Thymus (tissue), 11 donors: ENCODE results near the gene RIPK3. TPM values are rescaled to one million over a fixed set of nuclear protein-coding genes. Genes with fewer than 3 reads are reported as not detected.

Source experiments
- DNase-seq, 9 donors: peaks; one replicate each; pipeline ENCODE4 v3.0.0-alpha.2; 2013; ENCODE audit warnings: low spot score in 9 of 9, low read depth in 6 of 9, missing footprints in 1 of 9
- H3K27ac ChIP-seq, 2 donors: one replicate each; pipeline ENCODE4 v1.5.1; 2013; ENCODE audit warnings: control low read depth in 1 of 2, low read depth in 1 of 2, low read length in 1 of 2, mild to moderate bottlenecking in 1 of 2, moderate library complexity in 1 of 2
- H3K27me3 ChIP-seq, 2 donors: one replicate each; pipeline ENCODE4 v1.5.1; 2013; ENCODE audit warnings: low read length in 1 of 2; ENCODE audit not compliant: control insufficient read depth in 2 of 2, insufficient read depth in 1 of 2
- H3K36me3 ChIP-seq, 2 donors: one replicate each; pipeline ENCODE4 v1.5.1; 2013; ENCODE audit warnings: low read length in 1 of 2, mild to moderate bottlenecking in 1 of 2, moderate library complexity in 1 of 2; ENCODE audit not compliant: control insufficient read depth in 2 of 2, insufficient read depth in 2 of 2
- H3K4me1 ChIP-seq, 2 donors: one replicate each; pipeline ENCODE4 v1.5.1; 2013; ENCODE audit warnings: low read length in 2 of 2; ENCODE audit not compliant: control insufficient read depth in 2 of 2, insufficient read depth in 2 of 2
- H3K4me3 ChIP-seq, 2 donors: one replicate each; pipeline ENCODE4 v1.5.1; 2013; ENCODE audit warnings: low read length in 2 of 2, control low read depth in 1 of 2, mild to moderate bottlenecking in 1 of 2
- H3K9me3 ChIP-seq, 2 donors: one replicate each; pipeline ENCODE4 v1.5.1; 2013; ENCODE audit warnings: low read length in 1 of 2, mild to moderate bottlenecking in 1 of 2; ENCODE audit not compliant: control insufficient read depth in 2 of 2, insufficient read depth in 1 of 2
- WGBS: extraction: QIAGEN DNeasy Blood & Tissue Kit; methylation state at CpG from one replicate; pipeline ENCODE4 v1.1.7; 2013; 5-methylcytosine and 5-hydroxymethylcytosine counted together
- polyA plus RNA-seq: library from polyadenylated mRNA; stranded (reverse); fragments of 200-250 nt; gene quantifications from one replicate; pipeline ENCODE4 v1.2.3, GENCODE V29; 2013
- total RNA-seq: library from RNA; stranded (reverse); fragments of 120-200 nt; gene quantifications from one replicate; pipeline ENCODE4 v1.2.4, GENCODE V29; 2013
- donor health status: healthy.

The RIPK3 gene
- total and polyA plus RNA-seq, 2 donors = 10.9 to 15.2 TPM

GRCh38 chr14:24381363-24382063, 41.7 kb upstream of the RIPK3 start:
- DNase-seq = no peak
- WGBS = 94% methylated on average over 8 of the region's 8 CpGs
- Histone ChIP-seq H3K9me3 (no peaks in the 10 kb centered on the region), H3K36me3 (no peaks in the 10 kb centered on the region), H3K4me3 (no peak overlapping the region), H3K27me3 (no peaks in the 10 kb centered on the region), H3K4me1 (peaks cover 0 to 17% of the 10 kb centered on the region in 2 donors), H3K27ac (no peak overlapping the region)

DNA sequence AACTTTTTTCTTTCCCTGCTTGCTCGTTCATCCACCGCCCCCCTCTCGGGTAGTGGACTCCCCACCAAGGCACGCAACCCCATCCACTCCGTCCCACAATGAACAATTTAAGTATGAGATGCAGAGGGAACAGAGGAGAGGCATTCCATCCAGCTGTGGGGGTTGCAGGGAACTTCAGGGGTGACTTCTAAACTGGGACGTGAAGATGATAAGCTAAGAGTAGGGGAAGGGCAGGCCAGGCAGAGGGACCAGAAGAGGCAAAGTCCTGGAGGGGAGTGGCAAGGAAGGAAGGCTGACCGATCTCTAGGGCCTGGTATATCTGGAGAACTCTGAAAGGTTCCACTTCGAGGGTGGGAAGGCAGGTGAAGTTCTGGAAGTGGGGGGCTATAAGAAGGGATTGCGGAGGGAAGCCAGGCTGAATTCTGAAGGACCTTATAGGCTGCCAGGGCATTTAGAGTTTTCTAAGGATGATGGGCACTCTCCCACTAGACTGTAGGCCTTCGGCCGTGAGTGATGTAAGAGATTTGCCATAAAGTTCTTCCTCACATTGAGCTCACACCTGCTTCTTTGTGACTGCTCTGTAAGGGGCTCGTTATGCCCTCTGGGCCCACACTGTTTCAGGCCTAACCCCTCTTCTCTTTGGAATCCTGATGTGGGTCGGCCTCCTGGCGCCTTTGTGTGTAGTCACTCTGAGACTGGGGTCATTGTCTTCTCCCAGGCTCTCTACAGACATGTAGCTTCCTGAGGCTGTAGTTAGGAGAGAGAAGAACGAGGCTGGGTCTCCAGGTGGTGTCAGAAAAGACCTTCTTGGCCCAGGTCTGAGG, 40.3 kb upstream of the RIPK3 start:
- peaks cover 0 to 23% of the 10 kb centered on the region in 2 donors for H3K4me1 ChIP-seq
- no peaks in the 10 kb centered on the region for H3K27me3 ChIP-seq
- no peaks in the 10 kb centered on the region for H3K9me3 ChIP-seq
- H3K36me3 ChIP-seq = peaks cover 0 to 2% of the 10 kb centered on the region in 2 donors
- no peak overlapping the region for H3K27ac ChIP-seq
- no peak for DNase-seq
- 91% methylated on average over 15 of the region's 15 CpGs for WGBS
- H3K4me3 ChIP-seq = no peak overlapping the region

DNA sequence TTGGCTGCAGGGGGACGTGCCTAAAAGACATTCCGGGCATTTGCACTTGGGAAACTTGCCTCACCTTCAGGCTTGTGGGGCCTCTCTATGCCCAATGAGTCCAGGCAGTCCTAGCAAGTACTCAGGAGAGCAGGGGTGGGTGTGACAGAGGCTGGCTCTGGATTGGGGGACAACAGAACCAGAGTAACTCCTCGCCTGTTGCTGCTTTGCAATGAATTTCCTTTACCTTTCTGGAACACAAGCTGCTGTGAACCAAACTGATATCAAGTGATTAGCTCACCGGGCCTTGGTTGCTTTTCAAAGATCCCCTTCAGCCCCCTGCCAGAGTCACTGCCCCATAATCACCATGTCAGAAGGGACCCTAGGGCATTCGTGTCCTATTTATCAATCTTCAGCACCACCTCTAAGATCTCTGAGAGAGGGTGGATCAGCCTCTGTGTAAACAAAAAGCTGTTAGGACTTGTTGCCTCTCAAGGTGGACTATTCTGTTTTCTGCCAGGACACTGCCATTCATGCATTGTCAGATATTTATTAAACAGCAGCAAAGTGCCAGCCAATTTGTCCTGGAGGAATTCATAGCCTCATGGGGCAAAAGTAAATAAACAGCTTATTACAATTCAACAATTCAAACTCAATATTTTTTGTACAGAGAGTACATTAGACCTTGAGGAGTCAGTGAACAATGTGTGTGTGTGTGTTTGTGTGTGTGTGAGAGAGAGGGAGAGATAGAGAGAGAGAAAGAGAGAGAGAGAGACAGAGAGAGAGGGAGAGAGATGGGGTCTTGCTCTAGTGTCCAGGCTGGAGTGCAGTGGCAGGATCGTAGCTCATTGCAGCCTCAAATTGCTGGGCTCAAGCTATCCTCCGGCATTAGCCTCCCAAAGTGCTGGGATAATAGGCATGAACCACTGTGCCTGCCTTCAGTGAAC, 39.5 kb upstream of the RIPK3 start:
- H3K4me3 ChIP-seq = no peak overlapping the region
- 94% methylated on average over 7 of the region's 7 CpGs for WGBS
- DNase-seq = no peak
- H3K27ac ChIP-seq = no peak overlapping the region
- H3K4me1 ChIP-seq = peaks cover 0 to 23% of the 10 kb centered on the region in 2 donors
- H3K9me3 ChIP-seq = no peaks in the 10 kb centered on the region
- H3K36me3 ChIP-seq = peaks cover 0 to 2% of the 10 kb centered on the region in 2 donors
- no peaks in the 10 kb centered on the region for H3K27me3 ChIP-seq

- Histone ChIP-seq H3K36me3 (peaks cover 0 to 2% of the 10 kb centered on the region in 2 donors), H3K4me1 (peaks cover 0 to 23% of the 10 kb centered on the region in 2 donors), H3K4me3 (no peak overlapping the region), H3K27ac (no peak overlapping the region), H3K9me3 (no peaks in the 10 kb centered on the region), H3K27me3 (no peaks in the 10 kb centered on the region)
- no peak for DNase-seq
- 98% methylated on average over 3 of the region's 3 CpGs for WGBS
Observed at GRCh38 chr14:24378327-24378726, 38.5 kb upstream of the RIPK3 start.

DNA sequence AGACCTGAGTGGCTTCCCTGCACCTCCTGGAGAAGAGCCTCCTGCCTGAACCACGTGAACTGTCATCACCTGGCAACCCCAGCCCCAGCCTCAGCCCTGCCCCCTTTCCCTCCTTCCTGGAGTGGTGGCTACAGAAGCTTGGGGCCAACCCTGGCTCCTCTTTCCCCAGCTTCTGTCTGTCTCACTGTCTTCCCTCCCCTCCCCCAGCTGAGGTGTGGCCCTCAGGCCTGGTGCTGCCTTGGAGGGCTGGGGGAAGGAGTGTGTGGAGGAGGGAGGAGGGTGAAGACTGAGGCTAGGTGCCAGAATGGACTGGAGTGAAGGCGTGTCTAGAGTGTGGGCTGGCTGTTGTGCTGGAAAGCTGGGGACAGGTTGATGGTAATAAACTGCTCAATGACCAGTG, 37.9 kb upstream of the RIPK3 start:
- H3K9me3 ChIP-seq = no peaks in the 10 kb centered on the region
- H3K27ac ChIP-seq = no peak overlapping the region
- peaks cover 0 to 23% of the 10 kb centered on the region in 2 donors for H3K4me1 ChIP-seq
- no peaks in the 10 kb centered on the region for H3K27me3 ChIP-seq
- 48% methylated on average over 2 of the region's 2 CpGs for WGBS
- peaks cover 0 to 2% of the 10 kb centered on the region in 2 donors for H3K36me3 ChIP-seq
- H3K4me3 ChIP-seq = no peak overlapping the region
- peak in 5 of 9 donors; percentile 19 to 58 (median 33) for DNase-seq

- Histone ChIP-seq H3K27ac (no peak overlapping the region), H3K9me3 (no peaks in the 10 kb centered on the region), H3K27me3 (no peaks in the 10 kb centered on the region), H3K4me3 (no peak overlapping the region), H3K4me1 (peaks cover 0 to 23% of the 10 kb centered on the region in 2 donors), H3K36me3 (peaks cover 0 to 2% of the 10 kb centered on the region in 2 donors)
- WGBS = 79% methylated on average over 7 of the region's 7 CpGs
- DNase-seq = no peak
Observed at GRCh38 chr14:24377126-24377525, 37.3 kb upstream of the RIPK3 start.

GRCh38 chr14:24376448-24377070, 36.8 kb upstream of the RIPK3 start:
- H3K27ac ChIP-seq = no peak overlapping the region
- WGBS = 85% methylated on average over 16 of the region's 16 CpGs
- H3K4me1 ChIP-seq = peaks cover 0 to 23% of the 10 kb centered on the region in 2 donors
- H3K27me3 ChIP-seq = no peaks in the 10 kb centered on the region
- DNase-seq = no peak
- H3K36me3 ChIP-seq = peaks cover 0 to 2% of the 10 kb centered on the region in 2 donors
- no peak overlapping the region for H3K4me3 ChIP-seq
- H3K9me3 ChIP-seq = no peaks in the 10 kb centered on the region

DNA sequence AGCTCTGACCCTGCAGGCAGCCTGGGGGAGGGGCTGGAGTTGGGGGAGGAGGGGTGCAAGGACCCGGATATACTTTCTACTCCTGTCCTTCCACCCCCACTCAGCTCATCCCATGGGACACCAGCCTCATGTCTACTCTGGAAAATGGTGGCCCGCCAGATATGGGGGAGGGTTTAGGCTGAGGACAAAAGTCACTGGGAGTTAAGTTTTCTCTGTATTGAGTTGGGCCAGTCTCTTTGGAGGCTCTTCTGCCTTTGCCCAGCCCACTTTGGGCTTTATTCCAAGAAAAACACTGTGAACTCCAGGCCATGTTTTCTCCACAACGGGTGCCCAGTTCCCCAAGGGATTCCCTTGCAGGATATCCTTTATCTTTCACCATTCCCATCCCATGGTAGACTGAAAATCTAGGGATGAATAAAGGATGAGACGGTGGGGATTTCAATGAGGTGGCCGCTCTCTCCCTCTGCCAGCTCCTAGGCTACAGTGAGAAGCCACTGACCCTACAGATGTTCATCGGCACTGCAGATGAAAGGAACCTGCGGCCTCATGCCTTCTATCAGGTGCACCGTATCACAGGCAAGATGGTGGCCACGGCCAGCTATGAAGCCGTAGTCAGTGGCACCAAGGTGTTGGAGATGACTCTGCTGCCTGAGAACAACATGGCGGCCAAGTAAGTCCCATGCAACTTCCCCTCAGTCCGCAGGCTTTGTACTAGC, 33.1 kb upstream of the RIPK3 start:
- no peak overlapping the region for H3K4me3 ChIP-seq
- H3K27ac ChIP-seq = no peak overlapping the region
- WGBS = 96% methylated on average over 12 of the region's 12 CpGs
- H3K36me3 ChIP-seq = peaks cover 0 to 2% of the 10 kb centered on the region in 2 donors
- peaks cover 0 to 39% of the 10 kb centered on the region in 2 donors for H3K4me1 ChIP-seq
- peaks cover 3 to 13% of the 10 kb centered on the region in 2 donors for H3K27me3 ChIP-seq
- no peaks in the 10 kb centered on the region for H3K9me3 ChIP-seq
- no peak for DNase-seq
